K562 (cell line): ENCODE results near the gene PTPN5. TPM values are rescaled to one million over a fixed set of nuclear protein-coding genes. Genes with fewer than 3 reads are reported as not detected.

Experiments used
- ATAC-seq: fragments of 200-7000 bp; cut with Tn5 transposase; 3 replicates; pipeline ENCODE4 v1.9.1; 2020; ENCODE audit warnings: moderate library complexity
- BruUV-seq: library from RNA; stranded (reverse); fragments of 400-500 nt; replicated peaks from 2 replicates; lab custom pipeline; 2021; lab: Mats Ljungman, UMichigan
- CTCF ChIA-PET: fragments of 300-600 bp; formaldehyde crosslinking; extraction: SDS; loops from one replicate; lab custom pipeline; 2021; ENCODE audit warnings: low intra/inter-chr PET ratio; lab: Yijun Ruan, JAX
- POLR2A ChIA-PET: fragments of 300-600, 350-650 bp; sonication (Branson Sonifier 250); formaldehyde crosslinking; extraction: SDS; loops from one replicate; lab custom pipeline; 2021; ENCODE audit warnings: antibody characterized with exemption, inconsistent platforms; lab: Yijun Ruan, JAX
- DNase-seq, 4 experiments: peaks; one replicate each; pipeline versions ENCODE4 v3.0.0 to v3.0.0-alpha.2; 2011 to 2018; ENCODE audit warnings: low spot score in 3 of 4, mixed read lengths in 3 of 4; ENCODE audit errors: extremely low read depth in 1 of 4
- FAIRE-seq: peaks from 2 replicates; lab custom pipeline; 2011; peaks lifted over from hg19 to GRCh38; lab: Jason Lieb, UNC
- H2AFZ ChIP-seq: 2 replicates; pipeline ENCODE4 v1.6.0; 2011; ENCODE audit warnings: low read depth, low read length, control low read depth, inconsistent platforms
- H3K27ac ChIP-seq: fragments of 200-600 bp; 3 replicates; pipeline ENCODE4 v1.8.0; 2011; ENCODE audit warnings: low read depth, mild to moderate bottlenecking, control low read depth, inconsistent platforms, low read length, moderate library complexity, mixed read lengths; ENCODE audit errors: extremely low read depth
- H3K27me3 ChIP-seq, 2 experiments: fragments of 300-600 bp in 1 of 2; 2 replicates in 1 of 2; 3 replicates in 1 of 2; pipeline versions ENCODE4 v1.6.0 to v1.8.0; 2011; ENCODE audit warnings: inconsistent platforms in 2 of 2, low read length in 2 of 2, mild to moderate bottlenecking in 1 of 2, mixed read lengths in 1 of 2, moderate library complexity in 1 of 2; ENCODE audit not compliant: control insufficient read depth in 2 of 2, insufficient read depth in 2 of 2
- H3K36me3 ChIP-seq: fragments of 300-600 bp; 3 replicates; pipeline ENCODE4 v1.8.0; 2011; ENCODE audit warnings: mild to moderate bottlenecking, low read length, inconsistent platforms; ENCODE audit not compliant: control insufficient read depth, insufficient read depth
- H3K4me1 ChIP-seq, 2 experiments: fragments of 200-600 bp in 1 of 2; replicated peaks in 1 of 2; 2 replicates in 1 of 2; 3 replicates in 1 of 2; pipeline versions ENCODE4 v1.5.1 to v1.8.0; 2011; ENCODE audit warnings: inconsistent platforms in 2 of 2, low read length in 2 of 2, mild to moderate bottlenecking in 1 of 2, mixed read lengths in 1 of 2, moderate library complexity in 1 of 2; ENCODE audit not compliant: control insufficient read depth in 2 of 2, insufficient read depth in 2 of 2
- H3K4me2 ChIP-seq: 2 replicates; pipeline ENCODE4 v1.6.1; 2011; ENCODE audit warnings: low read length, control low read depth, inconsistent platforms, mixed read lengths; ENCODE audit not compliant: insufficient read depth
- H3K4me3 ChIP-seq: fragments of 200-600 bp; sonication (generic), shearing (Covaris generic); 2 replicates; pipeline ENCODE4 v1.5.1; 2016; ENCODE audit warnings: control low read depth, inconsistent platforms
- H3K79me2 ChIP-seq: fragments of 200-600 bp; 3 replicates; pipeline ENCODE4 v1.8.0; 2011; ENCODE audit warnings: low read length, inconsistent platforms; ENCODE audit not compliant: control insufficient read depth, insufficient read depth
- H3K9ac ChIP-seq, 2 experiments: 2 replicates each; pipeline versions ENCODE4 v1.6.0 to v1.6.1; 2011; ENCODE audit warnings: low read depth in 2 of 2, low read length in 2 of 2, control low read depth in 1 of 2, inconsistent platforms in 1 of 2, mild to moderate bottlenecking in 1 of 2, mixed read lengths in 1 of 2; ENCODE audit not compliant: insufficient read depth in 1 of 2
- H3K9me1 ChIP-seq: one replicate; pipeline ENCODE4 v1.6.0; 2011; ENCODE audit warnings: inconsistent platforms, mild to moderate bottlenecking, low read length, moderate library complexity; ENCODE audit not compliant: control insufficient read depth, insufficient read depth
- H3K9me3 ChIP-seq: replicated peaks from 2 replicates; pipeline ENCODE4 v1.5.1; 2011; ENCODE audit warnings: low read depth, low read length, inconsistent platforms; ENCODE audit not compliant: control insufficient read depth, insufficient read depth
- H4K20me1 ChIP-seq: replicated peaks from 2 replicates; pipeline ENCODE4 v1.6.1; 2011; ENCODE audit warnings: low read length, inconsistent platforms, mixed read lengths; ENCODE audit not compliant: control insufficient read depth, insufficient read depth
- DACH1 ChIP-seq: fragments of 450-650 bp; IDR thresholded peaks from 2 replicates; pipeline ENCODE4 v1.6.1; 2018; ENCODE audit not compliant: partially characterized antibody
- DMBX1 ChIP-seq: fragments of 250-450 bp; sonication (Bioruptor Pico); IDR thresholded peaks from 2 replicates; pipeline ENCODE4 v1.8.0; 2022; ENCODE audit warnings: inconsistent platforms, mild to moderate bottlenecking, moderate library complexity, borderline replicate concordance
- E2F3 ChIP-seq: fragments of 250-450 bp; sonication (Bioruptor Pico); IDR thresholded peaks from 2 replicates; pipeline ENCODE4 v1.4.0; 2020; ENCODE audit warnings: mild to moderate bottlenecking
- ELF4 ChIP-seq: fragments of 450-650 bp; formaldehyde crosslinking; IDR thresholded peaks from 2 replicates; pipeline ENCODE4 v1.4.0; 2022; ENCODE audit warnings: missing genetic modification characterization
- ETV5 ChIP-seq: sonication (generic); formaldehyde crosslinking; IDR thresholded peaks from 2 replicates; pipeline ENCODE4 v1.4.0; 2020; ENCODE audit warnings: low read depth, mild to moderate bottlenecking, missing genetic modification reagents
- FOXP4 ChIP-seq: sonication (generic); formaldehyde crosslinking; IDR thresholded peaks from 2 replicates; pipeline ENCODE4 v1.8.0; 2022; ENCODE audit warnings: mild to moderate bottlenecking, missing genetic modification reagents, borderline replicate concordance
- HDGF ChIP-seq: fragments of 450-650 bp; IDR thresholded peaks from 2 replicates; pipeline ENCODE4 v1.6.1; 2016
- HOXB6 ChIP-seq: fragments of 250-450 bp; sonication (Bioruptor Pico); IDR thresholded peaks from 2 replicates; pipeline ENCODE4 v1.5.1; 2022; ENCODE audit warnings: mild to moderate bottlenecking, borderline replicate concordance
- IRF9 ChIP-seq: fragments of 450-650 bp; IDR thresholded peaks from 2 replicates; pipeline ENCODE4 v1.6.1; 2016; ENCODE audit warnings: missing biosample characterization, missing genetic modification characterization
- LARP7 ChIP-seq: fragments of 450-650 bp; IDR thresholded peaks from 2 replicates; pipeline ENCODE4 v1.6.1; 2016
- POLR2AphosphoS2 ChIP-seq: IDR thresholded peaks from 2 replicates; pipeline ENCODE4 v1.6.1; 2012; ENCODE audit warnings: low read length, improper control_type of control experiment
- SIRT6 ChIP-seq: IDR thresholded peaks from one replicate; pipeline ENCODE4 v1.6.1; 2012; ENCODE audit warnings: low read depth, mild to moderate bottlenecking, control low read depth, inconsistent platforms, low read length, moderate library complexity
- SMARCB1 ChIP-seq: IDR thresholded peaks from 2 replicates; pipeline ENCODE4 v1.6.1; 2011; ENCODE audit warnings: improper control_type of control experiment, low read depth; ENCODE audit not compliant: insufficient read length
- ZC3H11A ChIP-seq: IDR thresholded peaks from 2 replicates; pipeline ENCODE4 v1.6.1; 2012; ENCODE audit warnings: low read depth, low read length, improper control_type of control experiment
- ZC3H8 ChIP-seq: fragments of 450-650 bp; IDR thresholded peaks from 2 replicates; pipeline ENCODE4 v1.6.1; 2017
- ZNF134 ChIP-seq: fragments of 250-450 bp; sonication (Bioruptor Pico); conservative IDR thresholded peaks from 2 replicates; pipeline ENCODE4 v1.4.0; 2020
- ZNF263 ChIP-seq: sonication (generic); formaldehyde crosslinking; IDR thresholded peaks from 2 replicates; pipeline ENCODE4 v1.8.0; 2022; ENCODE audit warnings: mild to moderate bottlenecking, missing genetic modification reagents, borderline replicate concordance
- ZNF395 ChIP-seq: fragments of 200-800 bp; sonication (Bioruptor generic); IDR thresholded peaks from 2 replicates; pipeline ENCODE4 v1.6.1; 2017; ENCODE audit warnings: missing genetic modification characterization, missing compliant biosample characterization
- WGBS: fragments of 100-300 bp; shearing (Covaris generic); methylation state at CpG from one replicate; pipeline ENCODE4 v1.1.6; 2016; ENCODE audit warnings: low coverage, mixed read lengths; ENCODE audit not compliant: insufficient coverage; ENCODE audit errors: missing lambda C conversion rate; 5-methylcytosine and 5-hydroxymethylcytosine counted together
- in situ Hi-C: fragments of 300-500 bp; cut with MboI; formaldehyde crosslinking; loops from 4 replicates; pipeline ENCODE4 v1.15.0; 2018; ENCODE audit warnings: inconsistent platforms, mixed read lengths
- intact Hi-C: fragments of 100-400 bp; cut with micrococcal nuclease; formaldehyde crosslinking; loops from 2 replicates; pipeline ENCODE4 v1.14.2; 2022
- polyA plus RNA-seq, 8 experiments: library from polyadenylated mRNA; depleted of rRNA in 4 of 8; stranded (reverse) in 5 of 8; unstranded in 3 of 8; fragments of >200 nt; fragmentation: Nextera tagmentation in 2 of 8; fragmentation: Illumina TruSeq in 1 of 8; extraction: Ambion mirVana in 2 of 8; extraction: Trizol in 1 of 8; gene quantifications; 2 replicates each; pipeline versions ENCODE4 v1.2.1 to v1.2.3, GENCODE V29; 2011 to 2014; ENCODE audit warnings: inconsistent platforms in 1 of 8, missing spikeins in 1 of 8
- total RNA-seq, 7 experiments: library from RNA; depleted of rRNA in 6 of 7; stranded (reverse); fragments of >200 nt in 6 of 7; fragmentation: Illumina TruSeq in 2 of 7; extraction: Trizol in 2 of 7; gene quantifications; 2 replicates each; pipeline versions ENCODE4 v1.2.1 to v1.2.3, GENCODE V29; 2011 to 2021; ENCODE audit warnings: low replicate concordance in 1 of 7

PTPN5 gene
- total and polyA plus RNA-seq, 9 of the 15 experiments (the other 6 are each of a cell fraction or from before 2014, with no cell fraction given) = not detected

GRCh38 chr11:18789942-18790341 lies 1.7 kb downstream of the PTPN5 start (continued):
- TF ChIP-seq ELF4 (CRISPR knock-in tag) (no peak), POLR2AphosphoS2 (no peak), DMBX1 (no peak), ETV5 (CRISPR knock-in tag) (no peak), ZC3H11A (no peak), DACH1 (no peak)

GRCh38 chr11:18785411-18785810 lies 6.2 kb downstream of the PTPN5 start:
- no peak overlapping the region for H2AFZ ChIP-seq
- no peaks in the 10 kb centered on the region for H3K4me1 ChIP-seq
- no peak for FAIRE-seq
- H3K27ac ChIP-seq = no peak overlapping the region
- H3K4me2 ChIP-seq = no peak overlapping the region
- intact Hi-C loops = no loop called here
- WGBS = 0% methylated on average over 4 of the region's 4 CpGs
- ChIA-PET POLR2A (no interaction called here), CTCF (no interaction called here)
- no peaks in the 10 kb centered on the region for H4K20me1 ChIP-seq
- BruUV-seq = no TSS peak
- in situ Hi-C loops = no loop called here
- no peak overlapping the region for H3K4me3 ChIP-seq
- peaks cover 0 to 21% of the 10 kb centered on the region in 2 experiments; a peak in 4 of 5 replicates for H3K27me3 ChIP-seq
- no peaks in the 10 kb centered on the region for H3K79me2 ChIP-seq
- ATAC-seq = no peak
- no peaks in the 10 kb centered on the region for H3K9me1 ChIP-seq
- no peaks in the 10 kb centered on the region for H3K36me3 ChIP-seq
- no peak overlapping the region for H3K9ac ChIP-seq
- no peak for DNase-seq
- no peaks in the 10 kb centered on the region for H3K9me3 ChIP-seq
- TF ChIP-seq ZNF263 (CRISPR knock-in tag) (no peak), IRF9 (tag) (no peak), SMARCB1 (no peak), SIRT6 (no peak), ZNF395 (no peak), E2F3 (CRISPR knock-in tag) (no peak), HOXB6 (CRISPR knock-in tag) (no peak), LARP7 (no peak), ZC3H8 (no peak), HDGF (no peak), ZNF134 (CRISPR knock-in tag) (no peak), FOXP4 (CRISPR knock-in tag) (no peak)
